ENCODE measurements around the gene MUCL3.
"Not testable (repeated sequence)": the region's sequence is repeated elsewhere in the genome, so short reads cannot be mapped to it uniquely, and the experiment has no call there.

Gene MUCL3

GRCh38 chr6:30917041-30917440, 23.7 kb upstream of the MUCL3 start:
- ChIA-PET POLR2A (no interaction called here), CTCF (interaction anchor here (0.9 to 7.6 kb wide), 11 partner anchors 8 to 175 kb away, joined by 3 to 115 read pairs (median 26); no protein-coding TSS in a partner anchor)
- DNase-seq (ENCODE audit: extremely low spot score), result no peak
- no peak for TF ChIP-seq CTCF (IDR thresholded peaks at IDR 0.05; ENCODE audit: control extremely low read depth, extremely low read depth, low read depth, missing control alignments)

DNA sequence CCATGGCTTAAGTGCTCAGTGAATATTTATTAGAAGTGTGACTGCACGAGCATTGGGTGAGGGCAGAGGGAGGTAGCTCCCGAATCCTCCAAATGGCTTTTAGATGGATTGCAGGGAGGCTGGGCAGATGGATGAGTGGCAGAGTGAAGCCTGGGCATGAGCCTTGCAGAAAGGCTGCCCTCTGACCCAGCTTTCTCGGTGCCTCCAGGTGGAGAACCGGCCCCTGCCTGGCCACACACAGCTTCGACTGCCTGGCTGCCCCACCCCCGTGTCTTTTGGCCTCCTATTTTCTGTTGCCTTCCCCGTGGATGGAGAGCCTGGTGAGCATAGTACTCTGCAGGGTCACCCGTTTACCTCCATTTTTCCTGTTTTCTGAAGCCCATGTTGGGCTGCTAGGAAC, 23.3 kb upstream of the MUCL3 start:
- no peak for DNase-seq (ENCODE audit: extremely low spot score)
- no peak for TF ChIP-seq CTCF (IDR thresholded peaks at IDR 0.05; ENCODE audit: control extremely low read depth, extremely low read depth, low read depth, missing control alignments)
- ChIA-PET POLR2A (no interaction called here), CTCF (interaction anchor here (0.9 to 7.6 kb wide), 11 partner anchors 8 to 212 kb away, joined by 3 to 115 read pairs (median 26); no protein-coding TSS in a partner anchor)

DNA sequence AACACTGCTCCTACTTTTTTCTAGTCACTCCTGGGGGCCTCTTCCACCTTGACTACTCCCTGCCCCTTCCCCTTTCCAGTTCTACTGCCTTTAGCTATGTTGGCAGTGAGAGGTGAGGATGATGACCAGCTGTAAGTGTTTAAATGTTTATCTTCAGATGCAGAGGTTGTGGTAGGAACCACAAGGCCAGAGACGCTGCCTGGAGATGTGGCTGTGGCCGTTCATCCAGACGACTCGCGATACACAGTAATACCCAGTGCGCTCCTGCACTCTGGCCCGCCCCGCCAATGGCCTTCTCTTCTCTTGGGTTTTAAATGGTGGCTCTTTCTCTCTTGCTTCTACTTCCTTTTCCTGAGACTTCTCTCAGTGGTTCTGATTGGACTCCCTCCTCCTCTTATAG, 22.1 kb upstream of the MUCL3 start:
- POLR2A ChIA-PET, result interaction anchor here (0.6 kb wide), 2 partner anchors 13 to 22 kb away, joined by 3 to 8 read pairs; no protein-coding TSS in a partner anchor
- DNase-seq (ENCODE audit: extremely low spot score), result no peak
- CTCF ChIA-PET, result interaction anchor here (0.6 to 7.6 kb wide), 10 partner anchors 10 to 210 kb away, joined by 3 to 115 read pairs (median 4); no protein-coding TSS in a partner anchor
- TF ChIP-seq CTCF (IDR thresholded peaks at IDR 0.05; ENCODE audit: control extremely low read depth, extremely low read depth, low read depth, missing control alignments), result no peak

- CTCF ChIA-PET, result interaction anchor here (1.5 kb wide), 1 partner anchor 148 kb away, joined by 3 read pairs; no protein-coding TSS in a partner anchor
- POLR2A ChIA-PET, result no interaction called here
- no peak for DNase-seq (ENCODE audit: extremely low spot score)
- no peak for TF ChIP-seq CTCF (IDR thresholded peaks at IDR 0.05; ENCODE audit: control extremely low read depth, extremely low read depth, low read depth, missing control alignments)
Observed at GRCh38 chr6:30922447-30922852, 18.3 kb upstream of the MUCL3 start.

DNA sequence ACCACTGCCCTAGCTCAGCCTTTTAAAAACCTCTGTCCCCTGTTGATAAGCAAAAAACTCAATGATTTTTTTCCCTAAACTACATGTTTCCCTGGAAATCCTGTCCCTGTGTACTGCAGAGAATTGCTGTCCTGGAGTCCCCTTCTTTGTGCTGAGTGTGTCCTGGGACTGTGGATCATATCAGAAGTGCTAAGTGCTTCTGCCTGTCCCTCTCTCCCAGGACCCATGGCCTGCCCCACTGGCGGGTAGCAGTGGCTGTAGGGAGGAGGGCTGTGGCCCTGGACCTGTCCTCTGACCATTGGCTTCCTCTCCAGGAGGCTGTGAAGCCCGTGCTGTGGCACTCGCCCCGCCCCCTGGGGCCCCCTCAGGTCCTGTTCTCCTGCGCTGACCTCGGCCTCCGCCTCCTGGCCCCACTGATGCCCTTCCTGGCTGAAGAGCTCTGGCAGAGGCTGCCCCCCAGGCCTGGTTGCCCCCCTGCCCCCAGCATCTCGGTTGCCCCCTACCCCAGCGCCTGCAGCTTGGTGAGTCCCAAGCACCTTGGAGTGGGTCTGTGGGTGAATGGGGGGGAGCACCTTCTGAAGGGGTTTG, 16.6 kb upstream of the MUCL3 start:
- CTCF ChIA-PET, result interaction anchor here (0.7 to 4.0 kb wide), 3 partner anchors 9 to 156 kb away, joined by 3 to 29 read pairs (median 9); partner anchors contain the start of gene VARS2
- DNase-seq (ENCODE audit: extremely low spot score); POLR2A ChIA-PET: not testable (repeated sequence)

GRCh38 chr6:30926644-30927043, 14.1 kb upstream of the MUCL3 start:
- no peak for DNase-seq (ENCODE audit: extremely low spot score)

DNA sequence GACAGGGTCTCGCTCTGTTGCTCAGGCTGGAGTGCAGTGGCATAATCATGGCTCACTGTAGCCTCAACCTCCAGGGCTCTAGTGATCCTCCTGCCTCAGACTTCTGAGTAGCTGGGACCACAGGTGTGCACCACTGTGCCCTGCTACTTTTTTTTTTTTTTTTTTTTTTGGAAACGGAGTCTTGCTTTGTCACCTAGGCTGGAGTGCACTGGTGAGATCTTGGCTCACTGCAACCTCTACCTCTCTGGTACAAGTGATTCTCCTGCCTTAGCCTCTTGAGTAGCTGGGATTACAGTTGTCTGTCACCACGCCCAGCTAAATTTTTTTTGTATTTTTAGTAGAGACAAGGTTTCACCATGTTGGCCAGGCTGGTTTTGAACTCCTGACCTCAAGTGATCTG, 13.7 kb upstream of the MUCL3 start:
- DNase-seq (ENCODE audit: extremely low spot score); POLR2A ChIA-PET: not testable (repeated sequence)
- CTCF ChIA-PET, result interaction anchor here (1.9 to 4.0 kb wide), 3 partner anchors 12 to 153 kb away, joined by 5 to 29 read pairs (median 9); partner anchors contain the start of gene VARS2

More at GRCh38 chr6:30926644-30927043, 14.1 kb upstream of the MUCL3 start:
- CTCF ChIA-PET, result interaction anchor here (1.9 to 4.0 kb wide), 3 partner anchors 11 to 153 kb away, joined by 5 to 29 read pairs (median 9); partner anchors contain the start of gene VARS2
- TF ChIP-seq CTCF (IDR thresholded peaks at IDR 0.05; ENCODE audit: control extremely low read depth, extremely low read depth, low read depth, missing control alignments), result no peak
- POLR2A ChIA-PET, result no interaction called here
